Psoas muscle (tissue), 8 donors: ENCODE data around the gene SH3BP2. TPM values are rescaled to one million over a fixed set of nuclear protein-coding genes. Genes with fewer than 3 reads are reported as not detected.

Source experiments
- ATAC-seq, 4 donors: fragments of 200-7000 bp; cut with Tn5 transposase; one replicate each; pipeline ENCODE4 v1.9.1; 2020; ENCODE audit warnings: moderate library complexity in 3 of 4, mild to moderate bottlenecking in 2 of 4
- DNase-seq, 2 donors: peaks; one replicate each; pipeline ENCODE4 v3.0.0-alpha.2; 2020
- H3K27ac ChIP-seq: fragments of 200-600 bp; one replicate; pipeline ENCODE4 v1.8.0; 2022
- H3K27me3 ChIP-seq, 3 donors: fragments of 200-600 bp in 1 of 3; one replicate each; pipeline versions ENCODE4 v1.6.1 to v1.8.0; 2013 to 2022; ENCODE audit warnings: low read length in 2 of 3, mild to moderate bottlenecking in 2 of 3, moderate library complexity in 1 of 3; ENCODE audit not compliant: insufficient read depth in 3 of 3
- H3K36me3 ChIP-seq, 2 donors: fragments of 200-600 bp in 1 of 2; one replicate each; pipeline versions ENCODE4 v1.6.1 to v1.8.0; 2013 to 2022; ENCODE audit warnings: low read depth in 1 of 2, mild to moderate bottlenecking in 1 of 2, moderate library complexity in 1 of 2; ENCODE audit not compliant: insufficient read depth in 1 of 2
- H3K4me1 ChIP-seq: fragments of 200-600 bp; one replicate; pipeline ENCODE4 v1.8.0; 2022
- H3K4me3 ChIP-seq: fragments of 200-600 bp; one replicate; pipeline ENCODE4 v1.8.0; 2022; ENCODE audit warnings: mild to moderate bottlenecking
- H3K9me3 ChIP-seq: fragments of 200-600 bp; one replicate; pipeline ENCODE4 v1.8.0; 2022
- CTCF ChIP-seq: fragments of 200-600 bp; IDR thresholded peaks from one replicate; pipeline ENCODE4 v1.8.0; 2022; ENCODE audit warnings: antibody characterized with exemption
- WGBS, 3 donors: extraction: QIAGEN DNeasy Blood & Tissue Kit; methylation state at CpG; one replicate each; pipeline versions ENCODE4 v1.1.6 to v1.1.7; 2013; 5-methylcytosine and 5-hydroxymethylcytosine counted together
- intact Hi-C, 2 donors: fragments of 100-400 bp; cut with DNase I; formaldehyde crosslinking; loops; one replicate each; pipeline versions ENCODE4 v1.11.0 to v1.14.2; 2022
- polyA plus RNA-seq, 3 donors: library from polyadenylated mRNA; stranded (reverse); fragments of 200-250 nt; gene quantifications; one replicate each; pipeline ENCODE4 v1.2.3, GENCODE V29; 2013
- total RNA-seq, 4 donors: library from RNA; stranded (reverse); fragmentation: NEBNext Ultra II Directional in 2 of 4; extraction: Animal tissue kit (Norgen Biotek cat#: 25700) in 2 of 4; gene quantifications; one replicate each; pipeline versions ENCODE4 v1.2.1 to v1.2.4, GENCODE V29; 2021 to 2023
- donor health status: healthy with polysubstance abuse.
- donor health status: DM: no; HTN: no; CAD: no; lungs with moderate emphysema.
- donor health status: Bipolar disorder and iron deficiency.
- donor health status: healthy.
- donor health status: DM: yes; HTN: yes; CAD: no.
- donor health status: DM: no; HTN: no; CAD: no.
- donor health status: DM: no; HTN: no; CAD: no.
- donor health status: DM: yes; HTN: yes; CAD: no.

SH3BP2 gene
- total and polyA plus RNA-seq, 7 donors = 7.1 to 18.1 (median 13.1) TPM

- Histone ChIP-seq H3K4me1 (peaks cover 19% of the 10 kb centered on the region), H3K27me3 (no peaks in the 10 kb centered on the region), H3K27ac (no peak overlapping the region), H3K4me3 (no peak overlapping the region), H3K36me3 (no peaks in the 10 kb centered on the region), H3K9me3 (no peaks in the 10 kb centered on the region)
- no peak for DNase-seq
- no peak for ATAC-seq
- 75 to 84% (median 81%) methylated on average over 6 to 7 of the region's 7 CpGs for WGBS, 3 donors
- intact Hi-C loops = no loop called here
- no peak for TF ChIP-seq CTCF
Measured at GRCh38 chr4:2788101-2788500, 4.8 kb upstream of the SH3BP2 start.

GRCh38 chr4:2788532-2789103 lies 4.3 kb upstream of the SH3BP2 start:
- ATAC-seq = peak; percentile 25 to 53 (median 50)
- no peak overlapping the region for H3K4me3 ChIP-seq
- H3K9me3 ChIP-seq = no peaks in the 10 kb centered on the region
- no peaks in the 10 kb centered on the region for H3K27me3 ChIP-seq
- intact Hi-C loops = no loop called here
- peak in 1 of 2 donors; percentile 77 for DNase-seq
- TF ChIP-seq CTCF = no peak
- H3K4me1 ChIP-seq = peaks cover 21% of the 10 kb centered on the region
- H3K27ac ChIP-seq = no peak overlapping the region
- WGBS, 3 donors = 62 to 69% (median 68%) methylated on average over 4 of the region's 4 CpGs
- no peaks in the 10 kb centered on the region for H3K36me3 ChIP-seq

GRCh38 chr4:2789351-2789750 lies 3.5 kb upstream of the SH3BP2 start:
- DNase-seq (no peak), ATAC-seq (no peak)
- Histone ChIP-seq H3K36me3 (no peaks in the 10 kb centered on the region), H3K27me3 (no peaks in the 10 kb centered on the region), H3K9me3 (no peaks in the 10 kb centered on the region), H3K4me1 (peaks cover 28% of the 10 kb centered on the region), H3K4me3 (no peak overlapping the region), H3K27ac (no peak overlapping the region)
- 96 to 99% (median 99%) methylated on average over 5 of the region's 5 CpGs for WGBS, 3 donors
- intact Hi-C loops = no loop called here
- no peak for TF ChIP-seq CTCF

- no peaks in the 10 kb centered on the region for H3K36me3 ChIP-seq
- H3K4me3 ChIP-seq = no peak overlapping the region
- WGBS, 3 donors = 82 to 86% (median 84%) methylated on average over 20 to 24 of the region's 24 CpGs
- no peaks in the 10 kb centered on the region for H3K27me3 ChIP-seq
- TF ChIP-seq CTCF = no peak
- no peak overlapping the region for H3K27ac ChIP-seq
- H3K4me1 ChIP-seq = peaks cover 28% of the 10 kb centered on the region
- DNase-seq (peak in 1 of 2 donors; percentile 53), ATAC-seq (no peak)
- intact Hi-C loops = no loop called here
- no peaks in the 10 kb centered on the region for H3K9me3 ChIP-seq
Measured at GRCh38 chr4:2789793-2790582, 2.9 kb upstream of the SH3BP2 start.
